ENCODE measurements around the gene TMEM81.

The TMEM81 gene

DNA sequence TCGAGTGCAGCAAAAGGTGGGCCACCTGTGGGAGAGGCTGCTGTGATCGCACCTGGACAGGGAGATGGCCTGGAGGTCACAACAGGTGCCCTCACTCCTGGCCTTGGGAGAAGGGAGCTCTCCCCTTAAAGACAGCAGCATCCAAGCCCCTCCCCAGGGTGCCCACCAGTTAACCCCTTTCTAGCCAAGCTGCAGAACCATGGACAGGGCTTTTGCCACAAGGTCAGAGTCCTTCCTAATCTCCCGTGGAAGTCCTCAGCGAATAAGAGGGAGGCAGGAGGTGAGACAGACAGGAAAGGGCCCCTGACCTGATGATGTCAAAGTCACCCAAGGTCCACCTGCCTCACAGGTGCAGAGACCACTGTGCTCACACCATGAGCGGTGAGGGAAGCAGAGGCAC lies 39.5 kb downstream of the TMEM81 start:
- H3K4me1 ChIP-seq (ENCODE audit: control insufficient read depth, low read depth, low read length) = peaks cover 20% of the 10 kb centered on the region
- no peaks in the 10 kb centered on the region for H3K36me3 ChIP-seq (ENCODE audit: control insufficient read depth, low read depth, low read length)
- no peak overlapping the region for H3K4me3 ChIP-seq (ENCODE audit: low read length)

DNA sequence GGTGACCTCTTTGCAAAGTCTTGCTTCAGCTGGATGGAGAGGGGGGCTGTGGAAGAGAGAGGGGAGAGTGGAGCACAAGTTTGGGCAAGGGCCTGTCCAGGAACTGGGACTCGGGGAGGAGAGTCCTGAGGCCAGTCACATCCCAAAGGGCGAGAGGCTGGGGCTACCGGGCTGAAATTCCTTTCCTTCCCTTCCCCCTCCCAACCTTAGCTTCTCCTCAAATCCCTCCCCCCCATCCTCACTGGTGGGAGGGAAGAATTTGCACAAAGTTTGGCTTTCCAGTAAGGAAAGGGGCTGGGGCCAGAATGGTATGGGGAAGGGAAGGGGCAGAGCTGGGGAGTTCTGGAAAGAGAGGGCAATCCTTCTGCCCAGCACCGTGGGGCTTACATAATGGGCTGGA lies 40.4 kb downstream of the TMEM81 start:
- Histone ChIP-seq H3K9me3 (ENCODE audit: control insufficient read depth, low read depth, low read length) (no peaks in the 10 kb centered on the region), H3K36me3 (ENCODE audit: control insufficient read depth, low read depth, low read length) (no peaks in the 10 kb centered on the region), H3K27me3 (ENCODE audit: control insufficient read depth, insufficient read depth, low read length) (peaks cover 44% of the 10 kb centered on the region), H3K4me3 (ENCODE audit: low read length) (peak overlapping the region; percentile 40), H3K4me1 (ENCODE audit: control insufficient read depth, low read depth, low read length) (peaks cover 20% of the 10 kb centered on the region), H3K9ac (ENCODE audit: low read length) (no peak overlapping the region), H3K27ac (ENCODE audit: low read length) (no peak overlapping the region)

More for the DNA sequence above, 39.5 kb downstream of the TMEM81 start:
- no peak overlapping the region for H3K27ac ChIP-seq (ENCODE audit: low read length)
- peaks cover 44% of the 10 kb centered on the region for H3K27me3 ChIP-seq (ENCODE audit: control insufficient read depth, insufficient read depth, low read length)
- no peaks in the 10 kb centered on the region for H3K9me3 ChIP-seq (ENCODE audit: control insufficient read depth, low read depth, low read length)
- no peak overlapping the region for H3K9ac ChIP-seq (ENCODE audit: low read length)

DNA sequence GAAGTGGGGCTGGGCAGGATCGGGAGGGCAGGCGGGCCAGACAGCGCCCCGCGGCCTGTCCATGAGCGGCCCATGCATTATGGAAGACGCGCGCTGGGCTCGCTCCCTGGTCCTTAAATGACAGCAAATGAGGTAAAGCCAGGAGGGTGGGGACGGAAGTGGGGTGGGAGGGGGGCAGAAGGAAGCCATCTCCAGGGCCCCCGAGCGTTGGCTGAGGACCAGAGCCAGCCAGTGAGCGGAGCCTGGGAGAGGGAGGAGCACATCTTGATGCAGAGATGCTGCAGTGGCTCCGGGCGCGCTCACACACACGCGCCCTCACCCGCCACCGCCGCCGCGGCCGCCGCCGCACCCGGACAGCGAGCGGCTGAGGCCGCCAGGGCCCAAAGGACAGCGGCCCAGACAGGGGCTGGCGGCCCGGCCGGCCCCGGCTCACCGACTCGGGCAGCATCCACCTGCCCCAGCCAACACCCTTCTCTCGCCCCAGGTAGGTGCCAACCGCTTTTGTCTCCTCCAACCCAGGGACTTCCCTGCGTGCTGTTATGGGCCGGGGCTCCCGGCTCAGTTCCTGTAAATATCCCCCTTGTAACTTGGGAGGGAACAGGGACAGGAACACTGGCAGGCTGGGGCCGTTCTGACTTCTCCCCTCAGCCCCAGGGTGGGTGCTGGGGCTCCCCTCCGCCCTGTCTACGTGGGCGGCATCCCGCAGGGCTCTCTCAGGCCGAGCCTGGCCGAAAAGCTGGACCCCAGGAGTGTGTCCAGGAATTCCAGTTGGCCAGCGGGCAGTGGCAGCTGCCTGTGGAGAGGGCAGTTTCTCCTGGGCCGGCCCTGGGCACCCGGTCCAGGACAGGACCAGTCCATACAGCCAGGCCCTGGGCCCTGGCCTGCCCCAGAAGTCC lies 41.1 kb downstream of the TMEM81 start, which contains the start of gene CNTN2:
TSS of gene CNTN2 (plus strand) at position 302 of the 896 bp plus-strand sequence. CDS start 9,974 bp downstream, outside the sequence.
- H3K27me3 ChIP-seq (ENCODE audit: control insufficient read depth, insufficient read depth, low read length) = peaks cover 44% of the 10 kb centered on the region

DNA sequence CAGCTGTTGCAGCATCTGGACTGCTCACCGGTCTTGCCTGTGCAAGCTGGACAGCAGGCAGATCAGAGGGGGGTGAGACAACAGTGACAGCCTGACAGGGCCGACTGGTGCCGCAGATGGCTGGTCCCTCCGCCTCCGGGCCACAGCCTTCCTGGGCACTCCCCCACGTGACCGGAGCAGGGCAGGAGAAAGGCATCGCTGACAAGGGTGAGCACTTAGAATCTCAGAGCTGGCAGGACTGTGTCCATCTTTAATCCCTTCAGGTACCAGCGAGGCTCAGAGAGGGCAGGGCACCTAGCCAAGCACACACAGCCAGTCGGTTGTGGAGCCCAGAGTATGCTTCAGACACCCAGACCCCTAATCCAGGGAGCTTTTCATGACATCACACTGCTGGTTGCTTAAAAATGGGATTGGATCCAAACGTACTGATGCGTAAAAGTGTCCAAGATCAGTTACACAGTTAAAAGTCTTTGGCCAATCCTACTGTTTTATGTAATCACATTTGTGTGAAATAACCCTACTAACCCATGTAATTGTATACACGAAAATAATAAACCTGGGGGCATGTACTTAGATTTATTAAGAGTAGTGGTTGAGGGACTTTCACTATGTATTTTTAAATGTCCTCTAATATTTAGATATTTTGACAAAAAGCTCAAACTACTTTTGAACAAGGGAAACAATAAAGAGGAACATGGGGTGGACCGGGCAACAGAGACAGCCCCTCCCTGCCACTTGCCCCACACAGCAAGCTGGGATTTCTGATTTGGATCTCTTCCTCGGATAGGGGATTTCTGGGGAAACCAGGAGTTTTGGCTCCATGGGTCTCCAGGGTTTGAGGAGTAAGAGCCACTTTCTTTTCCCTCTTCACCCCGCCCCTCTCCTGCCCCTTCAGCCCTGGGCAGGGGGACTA lies 42.0 kb downstream of the TMEM81 start:
- H3K27me3 ChIP-seq (ENCODE audit: control insufficient read depth, insufficient read depth, low read length) = peaks cover 44% of the 10 kb centered on the region
- H3K4me1 ChIP-seq (ENCODE audit: control insufficient read depth, low read depth, low read length) = peaks cover 20% of the 10 kb centered on the region
- no peaks in the 10 kb centered on the region for H3K36me3 ChIP-seq (ENCODE audit: control insufficient read depth, low read depth, low read length)
- H3K27ac ChIP-seq (ENCODE audit: low read length) = no peak overlapping the region
- H3K9me3 ChIP-seq (ENCODE audit: control insufficient read depth, low read depth, low read length) = no peaks in the 10 kb centered on the region
- no peak overlapping the region for H3K9ac ChIP-seq (ENCODE audit: low read length)
- no peak overlapping the region for H3K4me3 ChIP-seq (ENCODE audit: low read length)

More for the DNA sequence above, 41.1 kb downstream of the TMEM81 start, which contains the start of gene CNTN2:
- Histone ChIP-seq H3K36me3 (ENCODE audit: control insufficient read depth, low read depth, low read length) (no peaks in the 10 kb centered on the region), H3K9ac (ENCODE audit: low read length) (no peak within 1 kb of the TSS), H3K27ac (ENCODE audit: low read length) (no peak within 1 kb of the TSS), H3K4me1 (ENCODE audit: control insufficient read depth, low read depth, low read length) (peaks cover 20% of the 10 kb centered on the region), H3K4me3 (ENCODE audit: low read length) (peak within 1 kb of the TSS; percentile 40), H3K9me3 (ENCODE audit: control insufficient read depth, low read depth, low read length) (no peaks in the 10 kb centered on the region)

DNA sequence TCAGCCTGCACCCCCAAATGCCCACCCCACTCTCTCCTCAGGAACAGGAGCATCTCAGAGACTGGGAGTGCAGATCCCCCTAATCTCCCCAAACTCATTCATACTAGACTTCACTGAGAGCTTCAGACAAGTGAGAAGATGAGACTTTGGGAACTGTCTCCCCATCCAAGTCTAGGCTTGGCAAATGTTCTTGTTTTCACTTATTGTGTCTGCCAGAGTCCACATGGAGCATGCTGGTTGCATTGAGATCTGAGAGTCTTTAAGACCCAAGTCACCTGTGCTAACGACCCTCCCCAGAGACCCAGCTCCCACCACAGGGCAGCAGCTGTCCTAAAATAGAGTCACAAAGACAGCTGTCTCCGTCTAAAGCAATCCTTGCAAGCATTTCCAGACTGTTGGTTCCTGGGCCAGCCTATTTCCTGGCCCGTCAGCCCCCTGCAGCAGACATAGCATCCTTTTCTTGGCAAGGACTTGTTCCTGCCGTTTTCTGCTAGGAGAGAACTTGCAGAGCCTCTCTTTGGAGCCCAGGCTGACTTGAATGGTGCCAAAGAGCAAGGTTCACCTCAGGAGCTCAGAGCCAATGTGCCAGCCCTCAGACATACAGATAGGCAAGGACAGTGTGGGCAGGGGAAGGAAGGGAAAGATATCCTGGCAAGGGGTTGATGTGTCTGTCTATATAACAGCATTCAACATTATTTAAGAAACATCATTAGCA lies 43.1 kb downstream of the TMEM81 start:
- H3K27ac ChIP-seq (ENCODE audit: low read length) = no peak overlapping the region
- H3K36me3 ChIP-seq (ENCODE audit: control insufficient read depth, low read depth, low read length) = no peaks in the 10 kb centered on the region
- H3K9ac ChIP-seq (ENCODE audit: low read length) = no peak overlapping the region
- H3K9me3 ChIP-seq (ENCODE audit: control insufficient read depth, low read depth, low read length) = no peaks in the 10 kb centered on the region
- H3K4me3 ChIP-seq (ENCODE audit: low read length) = no peak overlapping the region
- H3K4me1 ChIP-seq (ENCODE audit: control insufficient read depth, low read depth, low read length) = peaks cover 20% of the 10 kb centered on the region
- peaks cover 44% of the 10 kb centered on the region for H3K27me3 ChIP-seq (ENCODE audit: control insufficient read depth, insufficient read depth, low read length)

DNA sequence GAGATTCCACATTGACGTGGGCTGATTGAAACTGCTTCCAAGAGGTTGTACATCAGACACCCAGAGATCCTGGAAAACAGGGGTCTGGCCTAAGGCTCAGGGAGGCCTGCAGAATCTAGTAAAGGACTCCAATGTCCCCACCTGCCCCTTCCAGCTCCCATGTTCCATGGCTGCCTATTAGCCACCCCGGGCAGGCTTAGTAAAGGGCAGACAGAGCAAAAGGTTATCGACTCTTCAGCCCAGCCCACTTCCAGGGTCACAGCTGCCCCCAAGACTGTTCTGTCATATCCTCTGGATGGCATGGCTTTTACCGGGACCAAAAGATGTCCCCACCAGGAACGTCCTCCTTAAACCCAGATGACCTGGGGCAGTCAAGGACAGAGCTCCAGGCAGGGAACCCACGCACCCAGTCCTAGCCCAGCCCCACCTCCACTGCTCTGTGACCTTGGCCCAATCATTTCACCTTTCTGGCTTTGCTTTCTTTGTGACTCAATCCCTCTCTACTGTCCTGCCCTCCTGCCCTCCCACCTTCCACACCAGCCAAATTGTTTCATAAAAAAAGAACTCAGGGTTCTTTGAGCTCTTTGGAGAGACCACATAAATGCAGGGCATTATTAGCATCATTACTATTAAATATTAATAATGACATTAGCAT lies 46.0 kb downstream of the TMEM81 start:
- Histone ChIP-seq H3K4me1 (ENCODE audit: control insufficient read depth, low read depth, low read length) (no peaks in the 10 kb centered on the region), H3K27me3 (ENCODE audit: control insufficient read depth, insufficient read depth, low read length) (peaks cover 22% of the 10 kb centered on the region), H3K9me3 (ENCODE audit: control insufficient read depth, low read depth, low read length) (no peaks in the 10 kb centered on the region), H3K27ac (ENCODE audit: low read length) (no peak overlapping the region), H3K36me3 (ENCODE audit: control insufficient read depth, low read depth, low read length) (no peaks in the 10 kb centered on the region), H3K9ac (ENCODE audit: low read length) (no peak overlapping the region), H3K4me3 (ENCODE audit: low read length) (no peak overlapping the region)

DNA sequence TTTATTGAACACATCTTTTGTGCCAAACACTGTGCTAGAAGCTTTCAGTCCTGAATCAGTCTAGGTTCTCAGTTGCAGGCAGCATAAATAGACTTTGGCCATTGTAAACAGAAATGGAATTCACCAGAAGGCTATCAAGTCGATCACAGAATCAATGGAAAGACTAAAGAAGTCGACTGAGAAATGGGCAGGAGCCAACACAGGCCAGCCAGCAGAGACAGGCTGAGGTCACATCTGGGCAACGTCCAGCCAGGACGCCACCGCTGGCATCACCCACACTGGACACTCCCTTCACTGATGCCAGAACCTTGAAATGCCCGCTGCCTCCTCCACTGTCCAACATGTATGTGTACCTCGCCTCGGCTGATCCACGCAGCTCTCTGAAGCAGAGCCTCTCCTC lies 46.7 kb downstream of the TMEM81 start:
- H3K9me3 ChIP-seq (ENCODE audit: control insufficient read depth, low read depth, low read length) = no peaks in the 10 kb centered on the region
- H3K4me1 ChIP-seq (ENCODE audit: control insufficient read depth, low read depth, low read length) = no peaks in the 10 kb centered on the region
- peaks cover 17% of the 10 kb centered on the region for H3K27me3 ChIP-seq (ENCODE audit: control insufficient read depth, insufficient read depth, low read length)
- H3K9ac ChIP-seq (ENCODE audit: low read length) = no peak overlapping the region
- H3K36me3 ChIP-seq (ENCODE audit: control insufficient read depth, low read depth, low read length) = no peaks in the 10 kb centered on the region
- no peak overlapping the region for H3K4me3 ChIP-seq (ENCODE audit: low read length)
- no peak overlapping the region for H3K27ac ChIP-seq (ENCODE audit: low read length)
